Tibial artery (tissue), 4 donors: ENCODE results near the gene ZFPM1.
"Not testable (repeated sequence)": the region's sequence is repeated elsewhere in the genome, so short reads cannot be mapped to it uniquely, and the experiment has no call there.

ENCODE experiments used
- DNase-seq, 2 donors: peaks; one replicate each; pipeline ENCODE4 v3.0.0-alpha.2; 2019
- H3K27ac ChIP-seq, 2 donors: fragments of 200-600 bp; sonication (generic) in 1 of 2; 1 replicate in 1 of 2; 2 replicates in 1 of 2; pipeline ENCODE4 v1.5.1; 2018 to 2019; ENCODE audit warnings: mild to moderate bottlenecking in 1 of 2
- H3K27me3 ChIP-seq, 2 donors: fragments of 200-600 bp; sonication (generic) in 1 of 2; one replicate each; pipeline versions ENCODE4 v1.5.1 to v1.6.0; 2016 to 2019
- H3K36me3 ChIP-seq, 3 donors: fragments of 200-600 bp; sonication (generic) in 2 of 3; one replicate each; pipeline ENCODE4 v1.5.1; 2016 to 2019; ENCODE audit warnings: mild to moderate bottlenecking in 2 of 3
- H3K4me1 ChIP-seq, 4 donors: fragments of 200-600 bp; sonication (generic) in 2 of 4; 1 replicate in 3 of 4; 2 replicates in 1 of 4; pipeline ENCODE4 v1.5.1; 2016 to 2019
- H3K4me3 ChIP-seq, 2 donors: fragments of 200-600 bp; sonication (generic) in 1 of 2; 1 replicate in 1 of 2; 2 replicates in 1 of 2; pipeline ENCODE4 v1.5.1; 2018 to 2019; ENCODE audit warnings: mild to moderate bottlenecking in 2 of 2
- H3K9me3 ChIP-seq, 3 donors: fragments of 200-600 bp; sonication (generic) in 1 of 3; one replicate each; pipeline ENCODE4 v1.5.1; 2016 to 2019
- intact Hi-C: fragments of 100-400 bp; cut with DNase I; formaldehyde crosslinking; loops from one replicate; pipeline ENCODE4 v1.15.0; 2023; ENCODE audit warnings: low total_unique reads
- TF ChIP-seq, protein P1 (sequence below), 2 experiments: fragments of 200-600 bp in 1 of 2; fragments of 450-650 bp in 1 of 2; IDR thresholded peaks; one replicate each; pipeline ENCODE4 v1.5.1; 2017 to 2019; ENCODE audit warnings: antibody characterized with exemption in 2 of 2, mild to moderate bottlenecking in 1 of 2, moderate library complexity in 1 of 2

The ZFPM1 gene

DNA sequence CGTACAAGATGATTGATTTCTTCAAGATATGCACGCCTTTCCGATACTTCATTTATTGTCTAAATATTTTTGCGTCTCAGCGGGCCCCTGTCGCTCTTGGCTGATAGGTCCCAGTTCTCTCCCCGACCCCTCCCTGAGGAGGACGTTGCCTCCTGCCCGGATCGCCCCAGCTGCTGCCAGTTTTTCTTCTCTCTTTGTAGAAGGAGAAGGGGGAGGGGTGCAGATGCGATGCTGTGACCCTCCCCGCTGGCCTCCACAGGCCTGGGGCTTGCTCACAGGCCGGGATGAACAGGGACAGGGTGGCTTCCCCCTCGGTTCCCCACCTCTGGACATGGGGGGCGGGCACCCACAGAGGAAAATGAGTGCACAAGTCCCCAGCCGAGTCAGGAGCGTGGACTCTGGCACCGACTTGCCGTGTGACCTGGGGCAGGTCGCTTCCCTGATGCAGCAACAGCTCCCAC is 63.6 kb downstream of the ZFPM1 start:
- peaks cover 0 to 11% (median 0%) of the 10 kb centered on the region in 3 donors for H3K36me3 ChIP-seq
- H3K4me3 ChIP-seq, result no peak overlapping the region
- H3K9me3 ChIP-seq, result no peaks in the 10 kb centered on the region
- no peak overlapping the region for H3K27ac ChIP-seq
- H3K27me3 ChIP-seq, result peaks cover 0 to 76% of the 10 kb centered on the region in 2 donors
- H3K4me1 ChIP-seq, result no peaks in the 10 kb centered on the region
- intact Hi-C loops, result no loop called here
- TF ChIP-seq, protein P1, sequence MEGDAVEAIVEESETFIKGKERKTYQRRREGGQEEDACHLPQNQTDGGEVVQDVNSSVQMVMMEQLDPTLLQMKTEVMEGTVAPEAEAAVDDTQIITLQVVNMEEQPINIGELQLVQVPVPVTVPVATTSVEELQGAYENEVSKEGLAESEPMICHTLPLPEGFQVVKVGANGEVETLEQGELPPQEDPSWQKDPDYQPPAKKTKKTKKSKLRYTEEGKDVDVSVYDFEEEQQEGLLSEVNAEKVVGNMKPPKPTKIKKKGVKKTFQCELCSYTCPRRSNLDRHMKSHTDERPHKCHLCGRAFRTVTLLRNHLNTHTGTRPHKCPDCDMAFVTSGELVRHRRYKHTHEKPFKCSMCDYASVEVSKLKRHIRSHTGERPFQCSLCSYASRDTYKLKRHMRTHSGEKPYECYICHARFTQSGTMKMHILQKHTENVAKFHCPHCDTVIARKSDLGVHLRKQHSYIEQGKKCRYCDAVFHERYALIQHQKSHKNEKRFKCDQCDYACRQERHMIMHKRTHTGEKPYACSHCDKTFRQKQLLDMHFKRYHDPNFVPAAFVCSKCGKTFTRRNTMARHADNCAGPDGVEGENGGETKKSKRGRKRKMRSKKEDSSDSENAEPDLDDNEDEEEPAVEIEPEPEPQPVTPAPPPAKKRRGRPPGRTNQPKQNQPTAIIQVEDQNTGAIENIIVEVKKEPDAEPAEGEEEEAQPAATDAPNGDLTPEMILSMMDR (IDR thresholded peaks at IDR 0.05), result no peak
- DNase-seq, result no peak

DNA sequence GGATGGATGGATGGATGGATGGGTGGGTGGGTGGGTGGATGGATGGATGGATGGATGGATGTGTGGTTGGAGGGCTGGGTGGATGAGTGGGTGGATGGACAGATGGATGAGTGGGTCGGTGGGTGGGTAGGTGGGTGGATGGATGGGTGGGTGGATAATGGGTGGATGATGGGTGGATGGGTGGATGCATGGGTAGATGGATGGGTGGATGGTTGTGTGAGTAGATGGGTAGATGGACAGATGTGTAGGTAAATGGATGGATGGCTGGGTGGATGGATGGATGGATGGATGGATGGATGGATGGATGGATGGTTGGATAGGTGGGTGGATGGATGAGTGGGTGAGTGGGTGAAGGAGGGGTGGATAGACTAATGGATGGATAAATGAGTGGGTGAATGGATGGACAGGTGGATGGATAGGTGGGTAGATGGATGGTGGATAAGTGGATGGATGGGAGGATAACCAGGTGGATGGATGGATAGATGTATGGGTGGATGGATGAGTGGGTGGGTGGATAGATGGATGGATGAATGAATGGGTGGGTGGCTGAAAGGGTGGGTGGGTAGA is 64.2 kb downstream of the ZFPM1 start:
- H3K4me3 ChIP-seq, DNase-seq, H3K27ac ChIP-seq, H3K9me3 ChIP-seq, H3K4me1 ChIP-seq, intact Hi-C loops: not testable (repeated sequence)
- Histone ChIP-seq H3K27me3 (peaks cover 0 to 76% of the 10 kb centered on the region in 2 donors), H3K36me3 (peaks cover 0 to 11% (median 0%) of the 10 kb centered on the region in 3 donors)

DNA sequence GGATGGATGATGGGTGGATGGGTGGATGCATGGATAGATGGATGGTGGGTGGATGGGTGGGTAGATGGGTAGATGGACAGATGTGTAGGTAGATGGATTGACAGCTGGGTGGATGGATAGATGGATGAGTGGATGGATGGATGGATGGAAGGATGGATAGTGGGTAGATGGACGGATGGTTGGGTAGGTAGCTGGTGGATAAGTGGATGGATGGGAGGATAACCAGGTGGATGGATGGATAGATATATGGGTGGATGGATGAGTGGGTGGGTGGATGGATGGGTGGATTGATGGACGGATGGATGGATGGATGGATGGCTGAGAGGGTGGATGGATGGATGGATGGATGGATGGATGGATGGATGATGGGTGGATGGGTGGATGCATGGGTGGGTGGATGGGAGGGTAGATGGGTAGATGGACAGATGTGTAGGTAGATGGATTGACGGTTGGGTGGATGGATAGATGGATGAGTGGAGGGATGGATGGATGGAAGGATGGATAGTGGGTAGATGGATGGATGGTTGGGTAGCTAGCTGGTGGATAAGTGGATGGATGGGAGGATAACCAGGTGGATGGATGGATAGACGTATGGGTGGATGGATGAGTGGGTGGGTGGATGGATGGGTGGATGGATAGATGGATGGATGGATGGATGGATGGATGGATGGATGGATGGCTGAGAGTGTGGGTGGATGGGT is 65.5 kb downstream of the ZFPM1 start:
- DNase-seq, H3K4me3 ChIP-seq, H3K9me3 ChIP-seq, intact Hi-C loops, H3K27ac ChIP-seq, H3K4me1 ChIP-seq: not testable (repeated sequence)
- Histone ChIP-seq H3K27me3 (peaks cover 0 to 74% of the 10 kb centered on the region in 2 donors), H3K36me3 (peaks cover 0 to 11% (median 0%) of the 10 kb centered on the region in 3 donors)

DNA sequence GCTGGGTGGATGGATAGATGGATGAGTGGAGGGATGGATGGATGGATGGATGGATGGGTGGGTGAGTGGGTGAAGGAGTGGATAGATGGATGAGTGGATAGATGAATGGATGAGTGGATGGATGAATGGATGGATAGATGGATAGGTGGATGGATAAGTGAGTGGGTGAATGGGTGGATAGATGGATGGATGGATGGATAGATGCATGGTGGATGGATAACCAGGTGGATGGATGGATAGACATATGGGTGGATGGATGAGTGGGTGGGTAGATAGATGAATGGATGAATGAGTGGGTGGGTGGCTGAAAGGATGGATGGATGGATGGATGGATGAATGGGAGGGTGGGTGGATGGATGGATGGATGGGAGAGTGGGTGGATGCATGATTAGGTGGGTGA is 66.2 kb downstream of the ZFPM1 start:
- Histone ChIP-seq H3K9me3 (no peaks in the 10 kb centered on the region), H3K27me3 (peaks cover 0 to 74% of the 10 kb centered on the region in 2 donors), H3K4me1 (peaks cover 0 to 11% (median 0%) of the 10 kb centered on the region in 4 donors), H3K36me3 (peaks cover 0 to 11% (median 0%) of the 10 kb centered on the region in 3 donors), H3K4me3 (no peak overlapping the region), H3K27ac (no peak overlapping the region)
- TF ChIP-seq, protein P1 (IDR thresholded peaks at IDR 0.05), result no peak
- no peak for DNase-seq
- intact Hi-C loops, result no loop called here

DNA sequence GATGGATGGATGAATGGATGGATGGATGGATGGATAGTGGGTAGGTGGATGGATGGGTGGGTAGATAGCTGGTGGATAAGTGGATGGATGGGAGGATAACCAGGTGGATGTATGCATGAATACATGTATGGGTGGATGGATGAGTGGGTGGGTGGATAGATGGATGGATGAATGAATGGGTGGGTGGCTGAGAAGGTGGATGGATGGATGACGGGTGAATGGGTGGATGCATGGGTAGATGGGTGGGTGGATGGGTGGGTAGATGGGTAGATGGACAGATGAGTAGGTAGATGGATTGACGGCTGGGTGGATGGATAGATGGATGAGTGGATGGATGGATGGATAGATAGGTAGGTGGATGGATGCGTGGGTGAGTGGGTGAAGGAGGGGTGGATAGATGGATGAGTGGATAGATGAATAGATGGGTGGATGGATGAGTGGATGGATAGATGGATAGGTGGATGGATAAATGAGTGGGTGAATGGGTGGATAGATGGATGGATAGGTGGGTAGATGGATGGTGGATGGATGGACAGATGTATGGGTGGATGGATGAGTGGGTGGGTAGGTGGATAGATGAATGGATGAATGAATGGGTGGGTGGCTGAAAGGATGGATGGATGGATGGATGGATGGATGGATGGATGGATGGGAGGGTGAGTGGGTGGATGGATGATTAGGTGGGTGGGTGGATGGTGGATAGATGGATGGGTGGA is 67.0 kb downstream of the ZFPM1 start:
- Histone ChIP-seq H3K4me3 (no peak overlapping the region), H3K27ac (no peak overlapping the region), H3K4me1 (peaks cover 0 to 13% (median 0%) of the 10 kb centered on the region in 4 donors), H3K27me3 (peaks cover 0 to 76% of the 10 kb centered on the region in 2 donors), H3K36me3 (peaks cover 0 to 6% (median 0%) of the 10 kb centered on the region in 3 donors), H3K9me3 (no peaks in the 10 kb centered on the region)
- TF ChIP-seq, protein P1 (IDR thresholded peaks at IDR 0.05), result no peak
- intact Hi-C loops, result no loop called here
- DNase-seq, result no peak

DNA sequence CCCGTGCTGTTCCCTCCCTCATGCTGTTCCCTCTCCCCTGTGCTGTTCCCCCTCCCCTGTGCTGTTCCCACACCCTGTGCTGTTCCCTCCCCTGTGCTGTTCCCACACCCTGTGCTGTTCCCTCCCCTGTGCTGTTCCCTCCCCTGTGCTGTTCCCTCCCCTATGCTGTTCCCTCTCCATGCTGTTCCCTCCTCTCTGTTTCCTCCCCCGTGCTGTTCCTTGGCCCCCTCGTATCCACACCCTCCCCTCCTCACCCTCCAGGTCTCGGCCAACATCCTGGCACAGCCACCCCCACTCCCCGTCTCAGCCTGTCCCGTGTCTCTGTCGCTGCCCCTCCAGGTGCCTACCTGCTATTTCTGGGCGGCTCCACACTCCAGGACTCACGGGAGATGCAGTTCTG is 68.6 kb downstream of the ZFPM1 start:
- Histone ChIP-seq H3K4me1 (peaks cover 0 to 13% (median 0%) of the 10 kb centered on the region in 4 donors), H3K27me3 (peaks cover 0 to 65% of the 10 kb centered on the region in 2 donors), H3K9me3 (no peaks in the 10 kb centered on the region), H3K27ac (no peak overlapping the region), H3K36me3 (no peaks in the 10 kb centered on the region), H3K4me3 (no peak overlapping the region)
- no peak for DNase-seq
- TF ChIP-seq, protein P1 (IDR thresholded peaks at IDR 0.05), result no peak
- intact Hi-C loops, result no loop called here
